ENCODE measurements around the gene FHIT.

The FHIT gene

GRCh38 chr3:59774634-59775033, 1476.6 kb downstream of the FHIT start:
- Histone ChIP-seq H3K4me1 (no peaks in the 10 kb centered on the region), H3K4me3 (ENCODE audit: low read depth, low read length) (no peak overlapping the region), H3K27ac (no peak overlapping the region), H3K9me3 (ENCODE audit: control insufficient read depth, low read length) (no peaks in the 10 kb centered on the region), H3K79me2 (no peaks in the 10 kb centered on the region), H3K9ac (no peak overlapping the region), H3K27me3 (ENCODE audit: control insufficient read depth, insufficient read depth, low read length) (no peaks in the 10 kb centered on the region), H2AFZ (no peak overlapping the region), H3K36me3 (ENCODE audit: control insufficient read depth, insufficient read depth, low read length) (no peaks in the 10 kb centered on the region), H3K4me2 (ENCODE audit: low read length) (no peak overlapping the region)
- TF ChIP-seq, protein P1, sequence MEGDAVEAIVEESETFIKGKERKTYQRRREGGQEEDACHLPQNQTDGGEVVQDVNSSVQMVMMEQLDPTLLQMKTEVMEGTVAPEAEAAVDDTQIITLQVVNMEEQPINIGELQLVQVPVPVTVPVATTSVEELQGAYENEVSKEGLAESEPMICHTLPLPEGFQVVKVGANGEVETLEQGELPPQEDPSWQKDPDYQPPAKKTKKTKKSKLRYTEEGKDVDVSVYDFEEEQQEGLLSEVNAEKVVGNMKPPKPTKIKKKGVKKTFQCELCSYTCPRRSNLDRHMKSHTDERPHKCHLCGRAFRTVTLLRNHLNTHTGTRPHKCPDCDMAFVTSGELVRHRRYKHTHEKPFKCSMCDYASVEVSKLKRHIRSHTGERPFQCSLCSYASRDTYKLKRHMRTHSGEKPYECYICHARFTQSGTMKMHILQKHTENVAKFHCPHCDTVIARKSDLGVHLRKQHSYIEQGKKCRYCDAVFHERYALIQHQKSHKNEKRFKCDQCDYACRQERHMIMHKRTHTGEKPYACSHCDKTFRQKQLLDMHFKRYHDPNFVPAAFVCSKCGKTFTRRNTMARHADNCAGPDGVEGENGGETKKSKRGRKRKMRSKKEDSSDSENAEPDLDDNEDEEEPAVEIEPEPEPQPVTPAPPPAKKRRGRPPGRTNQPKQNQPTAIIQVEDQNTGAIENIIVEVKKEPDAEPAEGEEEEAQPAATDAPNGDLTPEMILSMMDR (IDR thresholded peaks at IDR 0.05) = no peak

- H3K9ac ChIP-seq = no peak overlapping the region
- H3K9me3 ChIP-seq (ENCODE audit: control insufficient read depth, low read length) = no peaks in the 10 kb centered on the region
- no peak overlapping the region for H3K4me3 ChIP-seq (ENCODE audit: low read depth, low read length)
- H2AFZ ChIP-seq = no peak overlapping the region
- H3K4me1 ChIP-seq = no peaks in the 10 kb centered on the region
- H3K4me2 ChIP-seq (ENCODE audit: low read length) = no peak overlapping the region
- TF ChIP-seq, protein P1 (IDR thresholded peaks at IDR 0.05) = no peak
- no peaks in the 10 kb centered on the region for H3K27me3 ChIP-seq (ENCODE audit: control insufficient read depth, insufficient read depth, low read length)
- H3K79me2 ChIP-seq = no peaks in the 10 kb centered on the region
- H3K36me3 ChIP-seq (ENCODE audit: control insufficient read depth, insufficient read depth, low read length) = no peaks in the 10 kb centered on the region
- H3K27ac ChIP-seq = no peak overlapping the region
These were observed 1477.3 kb downstream of the FHIT start for GRCh38 chr3:59774000-59774399.

- H3K79me2 ChIP-seq = no peaks in the 10 kb centered on the region
- no peaks in the 10 kb centered on the region for H3K9me3 ChIP-seq (ENCODE audit: control insufficient read depth, low read length)
- no peaks in the 10 kb centered on the region for H3K27me3 ChIP-seq (ENCODE audit: control insufficient read depth, insufficient read depth, low read length)
- H3K4me2 ChIP-seq (ENCODE audit: low read length) = no peak overlapping the region
- no peak overlapping the region for H2AFZ ChIP-seq
- H3K27ac ChIP-seq = no peak overlapping the region
- no peak overlapping the region for H3K4me3 ChIP-seq (ENCODE audit: low read depth, low read length)
- H3K4me1 ChIP-seq = no peaks in the 10 kb centered on the region
- H3K36me3 ChIP-seq (ENCODE audit: control insufficient read depth, insufficient read depth, low read length) = no peaks in the 10 kb centered on the region
- H3K9ac ChIP-seq = no peak overlapping the region
- TF ChIP-seq, protein P1 (IDR thresholded peaks at IDR 0.05) = no peak
These were observed 1478.5 kb downstream of the FHIT start for GRCh38 chr3:59772416-59773408.

DNA sequence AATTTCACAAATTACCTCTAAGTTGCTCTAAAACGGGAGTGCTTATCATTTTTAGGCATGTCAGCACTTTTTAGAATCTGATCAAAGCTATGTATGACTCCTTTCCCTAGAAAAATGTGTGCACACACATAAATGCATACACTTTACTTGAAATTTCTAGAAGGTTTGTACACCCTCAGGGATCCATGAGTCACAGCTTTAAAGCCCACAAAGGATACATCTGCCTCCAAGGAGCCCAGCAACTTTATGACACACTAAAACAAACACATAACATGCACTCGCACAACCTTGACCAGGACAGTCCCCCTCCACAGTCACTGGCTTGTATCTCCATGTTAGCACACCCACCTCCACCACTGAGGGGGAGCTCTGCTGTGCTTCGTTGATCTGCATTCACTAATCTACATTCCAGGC, 1479.5 kb downstream of the FHIT start:
- Histone ChIP-seq H3K4me2 (ENCODE audit: low read length) (no peak overlapping the region), H3K27ac (no peak overlapping the region), H3K9me3 (ENCODE audit: control insufficient read depth, low read length) (no peaks in the 10 kb centered on the region), H3K4me3 (ENCODE audit: low read depth, low read length) (no peak overlapping the region), H3K9ac (no peak overlapping the region), H2AFZ (no peak overlapping the region), H3K27me3 (ENCODE audit: control insufficient read depth, insufficient read depth, low read length) (no peaks in the 10 kb centered on the region), H3K36me3 (ENCODE audit: control insufficient read depth, insufficient read depth, low read length) (no peaks in the 10 kb centered on the region), H3K79me2 (no peaks in the 10 kb centered on the region), H3K4me1 (no peaks in the 10 kb centered on the region)
- TF ChIP-seq, protein P1 (IDR thresholded peaks at IDR 0.05) = no peak
